Progenitor cell of endocrine pancreas (in vitro differentiated cells): ENCODE results near the gene BTRC. TPM values are rescaled to one million over a fixed set of nuclear protein-coding genes. Genes with fewer than 3 reads are reported as not detected.

Experiments
- DNase-seq: peaks from one replicate; pipeline ENCODE4 v3.0.0; 2021; ENCODE audit warnings: low spot score; ENCODE audit not compliant: unreplicated experiment
- H3K27ac Mint-ChIP-seq: 2 replicates; pipeline ENCODE4 v1.8.0; 2021; ENCODE audit warnings: mild to moderate bottlenecking, moderate library complexity, mixed read lengths
- H3K27me3 Mint-ChIP-seq: 2 replicates; pipeline ENCODE4 v1.8.0; 2021; ENCODE audit warnings: mixed read lengths
- H3K36me3 Mint-ChIP-seq: 2 replicates; pipeline ENCODE4 v1.8.0; 2022; ENCODE audit warnings: mixed read lengths; ENCODE audit not compliant: insufficient read depth
- H3K4me1 Mint-ChIP-seq: 2 replicates; pipeline ENCODE4 v1.8.0; 2021; ENCODE audit warnings: low read depth, mixed read lengths
- H3K4me3 Mint-ChIP-seq: 2 replicates; pipeline ENCODE4 v1.8.0; 2021; ENCODE audit warnings: low read depth, mild to moderate bottlenecking, moderate library complexity, mixed read lengths
- H3K9me3 Mint-ChIP-seq: 2 replicates; pipeline ENCODE4 v1.8.0; 2021; ENCODE audit warnings: low read depth, mixed read lengths
- total RNA-seq: library from RNA; stranded (reverse); gene quantifications from 2 replicates; pipeline ENCODE4 v1.2.1, GENCODE V29; 2021
- TF ChIP-seq, protein P1 (sequence below): fragments of 200-600 bp; sonication (generic); IDR thresholded peaks from one replicate; pipeline ENCODE4 v1.5.0; 2021; ENCODE audit warnings: antibody characterized with exemption, mild to moderate bottlenecking; ENCODE audit not compliant: unreplicated experiment

The BTRC gene
- total RNA-seq, 1 donor from 2014 or later, result 46.5 TPM

DNA sequence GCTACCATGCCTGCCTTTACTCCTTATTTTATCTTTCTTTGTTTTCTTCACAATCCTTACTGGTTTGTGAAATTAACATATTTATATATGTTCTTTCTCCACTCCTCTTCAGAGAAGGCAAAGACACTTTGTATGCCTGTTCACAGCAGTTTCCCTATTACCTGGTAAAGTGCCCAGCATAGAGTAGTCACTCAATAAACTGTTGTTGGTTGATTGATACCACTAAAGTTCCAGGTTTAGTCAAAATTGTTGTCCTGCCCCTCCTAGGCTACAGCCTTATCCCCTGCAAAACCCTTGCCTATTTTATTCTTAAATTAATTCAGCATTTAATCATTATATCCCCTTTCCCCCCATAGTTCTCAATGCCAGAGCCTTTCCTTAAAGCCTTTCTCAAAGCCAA, 158.0 kb downstream of the BTRC start:
- TF ChIP-seq, protein P1, sequence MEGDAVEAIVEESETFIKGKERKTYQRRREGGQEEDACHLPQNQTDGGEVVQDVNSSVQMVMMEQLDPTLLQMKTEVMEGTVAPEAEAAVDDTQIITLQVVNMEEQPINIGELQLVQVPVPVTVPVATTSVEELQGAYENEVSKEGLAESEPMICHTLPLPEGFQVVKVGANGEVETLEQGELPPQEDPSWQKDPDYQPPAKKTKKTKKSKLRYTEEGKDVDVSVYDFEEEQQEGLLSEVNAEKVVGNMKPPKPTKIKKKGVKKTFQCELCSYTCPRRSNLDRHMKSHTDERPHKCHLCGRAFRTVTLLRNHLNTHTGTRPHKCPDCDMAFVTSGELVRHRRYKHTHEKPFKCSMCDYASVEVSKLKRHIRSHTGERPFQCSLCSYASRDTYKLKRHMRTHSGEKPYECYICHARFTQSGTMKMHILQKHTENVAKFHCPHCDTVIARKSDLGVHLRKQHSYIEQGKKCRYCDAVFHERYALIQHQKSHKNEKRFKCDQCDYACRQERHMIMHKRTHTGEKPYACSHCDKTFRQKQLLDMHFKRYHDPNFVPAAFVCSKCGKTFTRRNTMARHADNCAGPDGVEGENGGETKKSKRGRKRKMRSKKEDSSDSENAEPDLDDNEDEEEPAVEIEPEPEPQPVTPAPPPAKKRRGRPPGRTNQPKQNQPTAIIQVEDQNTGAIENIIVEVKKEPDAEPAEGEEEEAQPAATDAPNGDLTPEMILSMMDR, result no peak
- Mint-ChIP-seq H3K4me1 (no peaks in the 10 kb centered on the region), H3K36me3 (no peaks in the 10 kb centered on the region), H3K9me3 (no peaks in the 10 kb centered on the region), H3K27me3 (no peaks in the 10 kb centered on the region), H3K27ac (no peak overlapping the region), H3K4me3 (no peak overlapping the region)
- no peak for DNase-seq

- TF ChIP-seq, protein P1, result no peak
- no peaks in the 10 kb centered on the region for H3K4me1 Mint-ChIP-seq
- no peaks in the 10 kb centered on the region for H3K27me3 Mint-ChIP-seq
- no peaks in the 10 kb centered on the region for H3K9me3 Mint-ChIP-seq
- no peak overlapping the region for H3K4me3 Mint-ChIP-seq
- H3K36me3 Mint-ChIP-seq, result no peaks in the 10 kb centered on the region
- DNase-seq, result no peak
- H3K27ac Mint-ChIP-seq, result no peak overlapping the region
Measured at GRCh38 chr10:101512738-101513137, 158.8 kb downstream of the BTRC start.

- H3K27ac Mint-ChIP-seq, result no peak overlapping the region
Measured at GRCh38 chr10:101513733-101514132, 159.8 kb downstream of the BTRC start.

GRCh38 chr10:101525848-101526247, 171.9 kb downstream of the BTRC start:
- H3K9me3 Mint-ChIP-seq, result no peaks in the 10 kb centered on the region
- no peaks in the 10 kb centered on the region for H3K27me3 Mint-ChIP-seq

More at GRCh38 chr10:101513733-101514132, 159.8 kb downstream of the BTRC start:
- Mint-ChIP-seq H3K27me3 (no peaks in the 10 kb centered on the region), H3K9me3 (no peaks in the 10 kb centered on the region), H3K4me3 (no peak overlapping the region), H3K36me3 (no peaks in the 10 kb centered on the region), H3K4me1 (no peaks in the 10 kb centered on the region)
- TF ChIP-seq, protein P1, result no peak
- no peak for DNase-seq

GRCh38 chr10:101529207-101529606, 175.2 kb downstream of the BTRC start:
- no peaks in the 10 kb centered on the region for H3K9me3 Mint-ChIP-seq
- DNase-seq, result no peak
- peaks cover 9% of the 10 kb centered on the region for H3K4me1 Mint-ChIP-seq
- H3K27me3 Mint-ChIP-seq, result no peaks in the 10 kb centered on the region
- no peak overlapping the region for H3K4me3 Mint-ChIP-seq
- TF ChIP-seq, protein P1, result no peak
- H3K36me3 Mint-ChIP-seq, result peaks cover 5% of the 10 kb centered on the region
- no peak overlapping the region for H3K27ac Mint-ChIP-seq

More at GRCh38 chr10:101525848-101526247, 171.9 kb downstream of the BTRC start:
- peaks cover 8% of the 10 kb centered on the region for H3K36me3 Mint-ChIP-seq
- no peak for DNase-seq
- peaks cover 9% of the 10 kb centered on the region for H3K4me1 Mint-ChIP-seq
- H3K27ac Mint-ChIP-seq, result no peak overlapping the region
- TF ChIP-seq, protein P1, result no peak
- H3K4me3 Mint-ChIP-seq, result no peak overlapping the region
